H9 (cell line): ENCODE results near the gene NDUFV3. TPM values are rescaled to one million over a fixed set of nuclear protein-coding genes. Genes with fewer than 3 reads are reported as not detected.
A peak's percentile ranks its signal among the peaks of the same experiment; 100 is the strongest.

Source experiments
- DNase-seq: peaks from one replicate; pipeline ENCODE4 v3.0.0-alpha.2; 2017
- H2AFZ ChIP-seq: one replicate; pipeline ENCODE4 v1.6.1; 2013; ENCODE audit warnings: mild to moderate bottlenecking, low read length, control low read depth, moderate library complexity
- H2AK5ac ChIP-seq: 2 replicates; pipeline ENCODE4 v1.6.1; 2013; ENCODE audit warnings: low read length, control low read depth, mixed read lengths; ENCODE audit not compliant: insufficient read length
- H2BK120ac ChIP-seq: one replicate; pipeline ENCODE4 v1.6.1; 2013; ENCODE audit warnings: low read depth, mild to moderate bottlenecking, low read length, control low read depth, inconsistent platforms; ENCODE audit not compliant: poor library complexity, severe bottlenecking
- H2BK12ac ChIP-seq: 2 replicates; pipeline ENCODE4 v1.6.1; 2013; ENCODE audit warnings: low read length, control low read depth, mixed read lengths, low read depth; ENCODE audit not compliant: insufficient read length
- H2BK15ac ChIP-seq: 2 replicates; pipeline ENCODE4 v1.6.1; 2013; ENCODE audit warnings: low read depth, low read length, control low read depth
- H2BK20ac ChIP-seq: one replicate; pipeline ENCODE4 v1.6.1; 2013; ENCODE audit warnings: low read depth, mild to moderate bottlenecking, low read length, control low read depth, inconsistent platforms; ENCODE audit not compliant: poor library complexity, severe bottlenecking
- H2BK5ac ChIP-seq: 2 replicates; pipeline ENCODE4 v1.6.1; 2013; ENCODE audit warnings: low read length, control low read depth, mixed read lengths; ENCODE audit not compliant: insufficient read length
- H3K14ac ChIP-seq: 2 replicates; pipeline ENCODE4 v1.6.1; 2013; ENCODE audit warnings: low read length, control low read depth; ENCODE audit not compliant: insufficient read depth
- H3K18ac ChIP-seq: 2 replicates; pipeline ENCODE4 v1.6.1; 2013; ENCODE audit warnings: low read depth, mild to moderate bottlenecking, mixed read lengths, low read length, control low read depth; ENCODE audit not compliant: insufficient read length
- H3K23ac ChIP-seq: 2 replicates; pipeline ENCODE4 v1.6.1; 2013; ENCODE audit warnings: low read length, control low read depth, mixed read lengths, low read depth; ENCODE audit not compliant: insufficient read length
- H3K23me2 ChIP-seq: 2 replicates; pipeline ENCODE4 v1.6.1; 2013; ENCODE audit warnings: low read depth, mild to moderate bottlenecking, mixed read lengths, low read length, control low read depth; ENCODE audit not compliant: insufficient read length, poor library complexity, severe bottlenecking
- H3K27ac ChIP-seq: 2 replicates; pipeline ENCODE4 v1.5.1; 2013; ENCODE audit warnings: low read length, control low read depth, mixed read lengths, low read depth; ENCODE audit not compliant: insufficient read length
- H3K27me3 ChIP-seq: 2 replicates; pipeline ENCODE4 v1.6.1; 2013; ENCODE audit warnings: low read length, control low read depth, inconsistent platforms; ENCODE audit not compliant: insufficient read depth
- H3K4ac ChIP-seq: 2 replicates; pipeline ENCODE4 v1.6.1; 2013; ENCODE audit warnings: low read depth, mild to moderate bottlenecking, control low read depth, inconsistent platforms, low read length, moderate library complexity
- H3K4me1 ChIP-seq: 2 replicates; pipeline ENCODE4 v1.6.1; 2013; ENCODE audit warnings: low read length, control low read depth, inconsistent platforms; ENCODE audit not compliant: insufficient read depth
- H3K4me2 ChIP-seq: 2 replicates; pipeline ENCODE4 v1.6.1; 2013; ENCODE audit warnings: low read length, control low read depth, mixed read lengths; ENCODE audit not compliant: insufficient read length, insufficient read depth
- H3K56ac ChIP-seq: 2 replicates; pipeline ENCODE4 v1.6.1; 2013; ENCODE audit warnings: low read depth, mild to moderate bottlenecking, mixed read lengths, low read length, control low read depth; ENCODE audit not compliant: insufficient read length
- H3K79me1 ChIP-seq: 2 replicates; pipeline ENCODE4 v1.6.1; 2013; ENCODE audit warnings: low read depth, mild to moderate bottlenecking, moderate library complexity, low read length, control low read depth, inconsistent platforms; ENCODE audit not compliant: insufficient read depth, poor library complexity, severe bottlenecking
- H3K79me2 ChIP-seq: 2 replicates; pipeline ENCODE4 v1.6.1; 2013; ENCODE audit warnings: low read length, control low read depth, inconsistent platforms; ENCODE audit not compliant: insufficient read depth
- H3K9ac ChIP-seq: 2 replicates; pipeline ENCODE4 v1.6.1; 2013; ENCODE audit warnings: low read length, control low read depth, mixed read lengths; ENCODE audit not compliant: insufficient read length; ENCODE audit errors: extremely low read depth
- H3K9me3 ChIP-seq: one replicate; pipeline ENCODE4 v1.6.1; 2013; ENCODE audit warnings: low read depth, low read length, inconsistent platforms; ENCODE audit not compliant: control insufficient read depth
- H3T11ph ChIP-seq: one replicate; pipeline ENCODE4 v1.6.1; 2013; ENCODE audit warnings: mild to moderate bottlenecking, low read length, control low read depth, inconsistent platforms
- H4K20me1 ChIP-seq: one replicate; pipeline ENCODE4 v1.6.1; 2013; ENCODE audit not compliant: control insufficient read depth, insufficient read length, insufficient read depth
- H4K5ac ChIP-seq: 2 replicates; pipeline ENCODE4 v1.6.1; 2013; ENCODE audit warnings: low read depth, mild to moderate bottlenecking, mixed read lengths, low read length, control low read depth; ENCODE audit not compliant: insufficient read length
- H4K8ac ChIP-seq: replicated peaks from 2 replicates; pipeline ENCODE4 v1.6.1; 2013; ENCODE audit warnings: low read length, control low read depth, mixed read lengths, low read depth; ENCODE audit not compliant: insufficient read length
- H4K91ac ChIP-seq: 2 replicates; pipeline ENCODE4 v1.6.1; 2013; ENCODE audit warnings: low read depth, mild to moderate bottlenecking, moderate library complexity, mixed read lengths, low read length, control low read depth; ENCODE audit not compliant: insufficient read length
- H3K27ac Mint-ChIP-seq, 3 experiments: 2 replicates in 2 of 3; 3 replicates in 1 of 3; pipeline ENCODE4 v1.8.0; 2020 to 2021; ENCODE audit warnings: mixed read lengths in 3 of 3, mild to moderate bottlenecking in 1 of 3, moderate library complexity in 1 of 3
- H3K27me3 Mint-ChIP-seq: 2 replicates; pipeline ENCODE4 v1.8.0; 2021; ENCODE audit warnings: low read depth, mild to moderate bottlenecking, moderate library complexity, mixed read lengths
- H3K36me3 Mint-ChIP-seq, 3 experiments: 2 replicates in 2 of 3; 3 replicates in 1 of 3; pipeline ENCODE4 v1.8.0; 2020 to 2021; ENCODE audit warnings: low read depth in 3 of 3, mixed read lengths in 3 of 3; ENCODE audit not compliant: insufficient read depth in 1 of 3
- H3K4me1 Mint-ChIP-seq, 2 experiments: 2 replicates each; pipeline ENCODE4 v1.8.0; 2020; ENCODE audit warnings: mixed read lengths in 2 of 2
- H3K4me3 Mint-ChIP-seq, 2 experiments: 2 replicates in 1 of 2; 3 replicates in 1 of 2; pipeline ENCODE4 v1.8.0; 2020 to 2021; ENCODE audit warnings: mild to moderate bottlenecking in 2 of 2, mixed read lengths in 2 of 2, moderate library complexity in 1 of 2
- H3K9me3 Mint-ChIP-seq, 2 experiments: 2 replicates in 1 of 2; 3 replicates in 1 of 2; pipeline ENCODE4 v1.8.0; 2020; ENCODE audit warnings: mild to moderate bottlenecking in 2 of 2, mixed read lengths in 2 of 2, moderate library complexity in 1 of 2
- WGBS: extraction: QIAGEN DNeasy Blood & Tissue Kit; methylation state at CpG from one replicate; pipeline ENCODE4 v1.1.7; 2013; ENCODE audit warnings: missing lambda C conversion rate, low lambda C conversion rate, mixed read lengths; ENCODE audit not compliant: insufficient read length; ENCODE audit errors: extremely low coverage; 5-methylcytosine and 5-hydroxymethylcytosine counted together
- total RNA-seq: library from RNA; stranded (reverse); gene quantifications from 2 replicates; pipeline ENCODE4 v1.2.1, GENCODE V29; 2021
- TF ChIP-seq, protein P1 (sequence below): fragments of 200-600 bp; sonication (generic); conservative IDR thresholded peaks from 3 replicates; pipeline ENCODE4 v1.8.0; 2021; ENCODE audit warnings: antibody characterized with exemption, mild to moderate bottlenecking

NDUFV3 gene
- total RNA-seq, 1 experiment from 2014 or later, result 35.6 TPM

DNA sequence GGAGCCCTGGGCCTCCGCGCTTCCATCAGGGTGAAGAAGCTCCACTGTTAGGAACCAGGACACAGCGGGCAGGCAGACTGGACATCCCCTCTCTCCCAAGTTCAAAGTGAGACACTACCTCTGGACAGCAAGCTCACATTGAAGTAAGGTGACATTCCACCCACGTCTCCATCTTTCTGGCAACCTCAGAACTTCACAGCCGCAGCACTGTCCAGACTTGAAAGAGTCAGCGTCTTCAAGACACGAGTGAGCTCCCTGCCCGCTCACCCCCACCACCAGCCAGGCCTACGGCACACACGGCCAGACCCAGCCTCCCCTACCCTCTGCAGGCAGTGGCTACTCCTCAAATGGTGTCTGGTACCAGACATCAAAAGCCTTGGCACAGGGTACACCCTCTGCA, 24.9 kb upstream of the NDUFV3 start:
- H3K36me3 Mint-ChIP-seq, result peaks cover 43 to 88% (median 84%) of the 10 kb centered on the region in 3 experiments
- H2BK15ac ChIP-seq, result no peak overlapping the region
- no peaks in the 10 kb centered on the region for H3K4me1 ChIP-seq
- H4K5ac ChIP-seq, result no peak overlapping the region
- no peak overlapping the region for H2BK120ac ChIP-seq
- H3K27ac Mint-ChIP-seq, result peak overlapping the region in 2 of 3 experiments; percentile 28 to 87; a peak in 4 of 7 replicates
- no peak overlapping the region for H3K9ac ChIP-seq
- no peak overlapping the region for H3K4me2 ChIP-seq
- H3K56ac ChIP-seq, result no peak overlapping the region
- no CpG with 5 or more reads among the region's 10 CpGs for WGBS
- peaks cover 10 to 14% of the 10 kb centered on the region in 2 experiments; a peak in 3 of 4 replicates for H3K4me1 Mint-ChIP-seq
- no peak overlapping the region for H3T11ph ChIP-seq
- H3K27me3 ChIP-seq, result no peaks in the 10 kb centered on the region
- no peak overlapping the region for H2BK20ac ChIP-seq
- TF ChIP-seq, protein P1, sequence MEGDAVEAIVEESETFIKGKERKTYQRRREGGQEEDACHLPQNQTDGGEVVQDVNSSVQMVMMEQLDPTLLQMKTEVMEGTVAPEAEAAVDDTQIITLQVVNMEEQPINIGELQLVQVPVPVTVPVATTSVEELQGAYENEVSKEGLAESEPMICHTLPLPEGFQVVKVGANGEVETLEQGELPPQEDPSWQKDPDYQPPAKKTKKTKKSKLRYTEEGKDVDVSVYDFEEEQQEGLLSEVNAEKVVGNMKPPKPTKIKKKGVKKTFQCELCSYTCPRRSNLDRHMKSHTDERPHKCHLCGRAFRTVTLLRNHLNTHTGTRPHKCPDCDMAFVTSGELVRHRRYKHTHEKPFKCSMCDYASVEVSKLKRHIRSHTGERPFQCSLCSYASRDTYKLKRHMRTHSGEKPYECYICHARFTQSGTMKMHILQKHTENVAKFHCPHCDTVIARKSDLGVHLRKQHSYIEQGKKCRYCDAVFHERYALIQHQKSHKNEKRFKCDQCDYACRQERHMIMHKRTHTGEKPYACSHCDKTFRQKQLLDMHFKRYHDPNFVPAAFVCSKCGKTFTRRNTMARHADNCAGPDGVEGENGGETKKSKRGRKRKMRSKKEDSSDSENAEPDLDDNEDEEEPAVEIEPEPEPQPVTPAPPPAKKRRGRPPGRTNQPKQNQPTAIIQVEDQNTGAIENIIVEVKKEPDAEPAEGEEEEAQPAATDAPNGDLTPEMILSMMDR, result no peak
- H3K23ac ChIP-seq, result no peak overlapping the region
- H3K9me3 Mint-ChIP-seq, result no peaks in the 10 kb centered on the region
- no peak overlapping the region for H3K18ac ChIP-seq
- H3K27ac ChIP-seq, result no peak overlapping the region
- no peak for DNase-seq
- H3K4me3 Mint-ChIP-seq, result no peak overlapping the region; a peak in 1 of 5 replicates
- H3K79me1 ChIP-seq, result no peaks in the 10 kb centered on the region
- no peaks in the 10 kb centered on the region for H3K9me3 ChIP-seq
- H4K8ac ChIP-seq, result no peak overlapping the region
- H3K23me2 ChIP-seq, result no peaks in the 10 kb centered on the region
- H3K14ac ChIP-seq, result no peak overlapping the region
- peaks cover 38% of the 10 kb centered on the region for H3K79me2 ChIP-seq
- no peak overlapping the region for H2AFZ ChIP-seq
- H4K91ac ChIP-seq, result no peak overlapping the region
- H2BK5ac ChIP-seq, result no peak overlapping the region
- peaks cover under 1% of the 10 kb centered on the region for H4K20me1 ChIP-seq
- H3K27me3 Mint-ChIP-seq, result no peaks in the 10 kb centered on the region
- no peak overlapping the region for H3K4ac ChIP-seq
- H2AK5ac ChIP-seq, result no peak overlapping the region
- no peak overlapping the region for H2BK12ac ChIP-seq
